Activated CD4-positive, alpha-beta T cell treated with anti-CD3 and anti-CD28 coated beads for 1 hour (primary cell): ENCODE measurements around the gene C16orf95.

ENCODE experiments used
- DNase-seq: peaks from one replicate; pipeline ENCODE4 v3.0.0-alpha.2; 2020

The C16orf95 gene

GRCh38 chr16:87311387-87311786, 5.8 kb downstream of the C16orf95 start:
- no peak for DNase-seq

GRCh38 chr16:87310610-87311009, 6.6 kb downstream of the C16orf95 start:
- DNase-seq, result no peak

GRCh38 chr16:87309620-87310525, 7.3 kb downstream of the C16orf95 start:
- DNase-seq, result no peak

GRCh38 chr16:87308826-87309225, 8.4 kb downstream of the C16orf95 start:
- DNase-seq, result no peak

GRCh38 chr16:87306516-87306915, 10.7 kb downstream of the C16orf95 start:
- no peak for DNase-seq

GRCh38 chr16:87305505-87306391, 11.4 kb downstream of the C16orf95 start:
- DNase-seq, result no peak

- no peak for DNase-seq
These were observed 12.2 kb downstream of the C16orf95 start for GRCh38 chr16:87304951-87305350.

GRCh38 chr16:87303962-87304521, 13.2 kb downstream of the C16orf95 start:
- no peak for DNase-seq

GRCh38 chr16:87303431-87303930, 13.7 kb downstream of the C16orf95 start:
- DNase-seq, result no peak

- DNase-seq, result no peak
These were observed 18.2 kb downstream of the C16orf95 start for GRCh38 chr16:87298857-87299465.

GRCh38 chr16:87297918-87298631, 19.1 kb downstream of the C16orf95 start:
- DNase-seq, result no peak

GRCh38 chr16:87297407-87297806, 19.8 kb downstream of the C16orf95 start:
- no peak for DNase-seq

- DNase-seq, result no peak
These were observed 21.3 kb downstream of the C16orf95 start for GRCh38 chr16:87295661-87296531.

- no peak for DNase-seq
These were observed 21.9 kb downstream of the C16orf95 start for GRCh38 chr16:87295259-87295658.

- DNase-seq, result no peak
These were observed 23.2 kb downstream of the C16orf95 start for GRCh38 chr16:87293990-87294389.

- DNase-seq, result no peak
These were observed 25.2 kb downstream of the C16orf95 start for GRCh38 chr16:87291944-87292343.

GRCh38 chr16:87288753-87289362, 28.3 kb downstream of the C16orf95 start:
- DNase-seq, result no peak

GRCh38 chr16:87286839-87287626, 30.2 kb downstream of the C16orf95 start:
- DNase-seq, result no peak

GRCh38 chr16:87284183-87284582, 33.0 kb downstream of the C16orf95 start:
- no peak for DNase-seq
